GM19240 (cell line): ENCODE data around the gene PADI2.

Experiments used
- DNase-seq: peaks from one replicate; pipeline ENCODE4 v3.0.0; 2011; ENCODE audit warnings: low spot score; ENCODE audit not compliant: insufficient read length

PADI2 gene

GRCh38 chr1:17059391-17060305 lies 59.6 kb downstream of the PADI2 start:
- DNase-seq: peak; percentile 30

DNA sequence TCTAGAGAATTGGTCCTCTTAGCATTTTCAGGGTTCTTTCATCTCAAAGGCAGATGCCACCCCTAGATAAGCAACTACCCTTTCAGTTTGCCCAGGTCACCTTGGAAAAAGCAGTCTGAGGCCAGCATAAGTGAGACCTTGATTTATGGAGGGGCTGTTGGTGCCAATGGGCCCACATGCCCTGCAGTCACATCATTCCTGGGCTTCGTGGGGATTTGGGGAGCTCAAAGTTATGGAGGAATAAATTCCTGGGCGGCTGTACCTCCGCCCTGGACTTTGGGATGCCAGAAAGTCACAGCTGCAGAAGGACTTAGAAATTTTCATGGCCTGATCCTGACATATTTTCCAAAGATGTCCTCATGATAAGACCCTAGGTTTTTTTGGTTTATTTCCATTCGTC lies 62.7 kb downstream of the PADI2 start:
- no peak for DNase-seq

- DNase-seq: no peak
Measured at GRCh38 chr1:17055801-17056200, 63.5 kb downstream of the PADI2 start.

- peak; percentile 92 for DNase-seq
Measured at GRCh38 chr1:17053685-17054410, 65.4 kb downstream of the PADI2 start, which contains the start of gene SDHB. SDHB (minus strand) TSS chr1:17054032; CDS start chr1:17054019, 13 bp downstream.

GRCh38 chr1:17053086-17053684 lies 66.1 kb downstream of the PADI2 start:
- DNase-seq: no peak

DNA sequence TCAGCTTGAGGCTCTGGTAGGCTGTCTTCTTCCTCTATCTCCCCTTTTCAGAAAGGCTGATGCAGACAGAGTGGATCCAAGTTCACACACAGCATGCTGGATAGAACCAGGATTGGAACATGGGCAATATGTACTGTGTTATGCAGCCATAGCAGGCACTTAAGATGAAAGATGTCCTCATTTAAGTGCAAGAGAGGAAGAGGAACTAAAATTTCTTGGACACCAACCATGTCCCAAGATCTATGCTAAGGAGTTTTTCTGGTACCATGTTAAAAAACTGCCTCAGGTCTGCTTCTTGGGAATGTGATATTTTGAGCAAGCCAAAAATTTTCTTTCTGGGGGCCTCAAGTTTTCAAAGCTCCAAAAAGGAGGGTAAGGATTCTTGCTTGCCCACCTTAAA lies 66.6 kb downstream of the PADI2 start:
- DNase-seq: no peak

DNA sequence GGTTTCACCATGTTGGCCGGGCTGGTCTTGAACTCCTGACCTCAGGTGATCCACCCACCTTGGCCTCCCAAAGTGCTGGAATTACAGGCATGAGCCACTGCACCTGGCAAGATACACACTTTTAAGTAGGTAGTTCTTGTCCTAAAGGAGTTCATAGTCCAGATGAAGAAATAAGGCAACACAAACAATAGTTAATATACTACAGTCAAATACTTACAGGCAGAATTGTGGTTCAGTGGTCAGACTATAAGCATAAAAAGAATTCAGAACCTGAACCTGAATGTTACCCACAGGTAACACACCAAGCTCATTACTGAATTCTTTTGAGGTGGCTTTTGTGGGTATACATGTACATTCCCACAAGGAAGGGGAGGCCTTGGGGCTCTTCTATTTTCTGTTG lies 67.2 kb downstream of the PADI2 start:
- no peak for DNase-seq

DNA sequence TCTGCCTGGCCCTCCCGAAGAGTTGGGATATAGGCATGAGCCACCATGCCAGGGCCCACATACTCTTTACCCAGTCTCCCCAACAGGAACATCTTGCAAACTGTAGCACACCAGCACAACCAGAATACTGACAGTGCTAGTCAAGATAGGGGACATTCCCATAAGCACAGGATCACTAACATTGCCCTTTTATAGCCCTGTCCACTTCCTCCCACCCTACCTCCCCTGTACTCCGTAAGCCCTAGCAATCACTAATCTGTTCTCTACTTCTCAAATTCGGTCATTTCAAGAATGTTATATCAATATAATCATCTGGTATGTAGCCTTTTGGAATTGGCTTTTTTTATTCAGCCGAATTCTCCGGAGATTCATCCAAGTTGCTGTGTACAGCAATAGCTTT lies 71.3 kb downstream of the PADI2 start:
- DNase-seq: no peak

DNA sequence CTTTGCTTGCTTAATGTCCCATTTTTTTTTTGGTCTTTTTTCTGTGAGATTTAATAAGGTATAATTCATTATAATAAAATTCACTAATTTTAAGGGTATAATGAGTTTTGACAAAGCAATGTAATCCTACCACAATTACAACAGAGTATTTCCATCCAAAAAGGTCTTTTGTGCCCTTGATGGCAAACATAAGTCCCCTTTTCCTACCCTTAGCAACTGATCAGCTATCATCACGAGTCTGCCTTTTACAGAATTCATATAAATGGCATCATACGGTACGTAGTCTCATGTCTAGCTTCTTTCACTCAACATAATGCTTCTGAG lies 73.0 kb downstream of the PADI2 start:
- DNase-seq: no peak

DNA sequence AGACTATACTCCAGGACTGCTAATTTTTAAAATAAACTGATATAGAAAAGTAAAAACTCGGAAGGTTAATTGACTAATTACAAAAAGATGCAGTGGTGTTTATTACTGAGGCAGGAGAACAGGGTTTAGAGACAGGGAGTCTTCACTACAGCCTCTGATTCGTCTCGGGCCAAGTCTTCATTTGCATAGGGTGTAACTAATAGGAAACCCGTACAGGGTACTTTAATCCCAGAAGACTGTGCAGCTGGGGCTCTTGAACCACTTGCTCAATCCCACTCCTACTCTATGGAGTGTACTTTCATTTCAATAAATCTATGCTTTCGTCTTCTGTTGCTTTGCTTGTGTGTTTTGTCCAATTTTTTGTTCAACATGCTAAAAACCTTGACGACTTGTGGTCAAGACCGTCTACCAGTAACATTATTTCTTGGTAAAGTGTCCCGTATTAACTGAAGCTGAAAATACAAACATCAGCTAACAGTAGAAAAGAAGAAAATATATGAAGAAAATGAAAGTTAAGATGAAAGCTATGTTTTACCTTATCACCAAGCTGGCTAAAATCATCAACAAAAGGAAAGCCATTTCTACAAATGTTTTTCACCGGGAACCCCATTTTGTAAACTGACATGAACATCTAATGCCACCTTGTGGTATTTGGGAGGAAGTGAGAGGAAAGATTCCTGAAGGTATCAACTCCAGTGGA lies 73.5 kb downstream of the PADI2 start:
- no peak for DNase-seq

DNA sequence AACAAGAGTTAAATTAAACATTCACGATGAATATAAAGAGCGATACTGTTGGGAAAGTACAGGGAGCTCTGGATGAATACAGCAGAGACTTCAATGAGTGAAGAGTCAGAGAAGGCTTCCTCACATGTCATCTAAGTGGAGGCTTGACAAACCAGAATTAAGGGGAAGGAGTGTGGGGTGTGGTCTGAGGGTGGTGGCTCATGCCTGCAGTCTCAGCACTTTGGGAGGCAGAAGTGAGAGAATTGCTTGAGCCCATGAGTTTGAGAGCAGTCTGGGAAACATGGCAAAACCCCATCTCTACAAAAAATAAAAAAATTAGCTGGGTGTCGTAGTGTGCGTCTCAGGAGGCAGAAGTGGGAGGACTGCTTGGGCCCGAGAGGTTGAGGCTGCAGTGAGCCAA lies 74.1 kb downstream of the PADI2 start:
- no peak for DNase-seq

GRCh38 chr1:17043676-17044075 lies 75.6 kb downstream of the PADI2 start:
- DNase-seq: no peak

DNA sequence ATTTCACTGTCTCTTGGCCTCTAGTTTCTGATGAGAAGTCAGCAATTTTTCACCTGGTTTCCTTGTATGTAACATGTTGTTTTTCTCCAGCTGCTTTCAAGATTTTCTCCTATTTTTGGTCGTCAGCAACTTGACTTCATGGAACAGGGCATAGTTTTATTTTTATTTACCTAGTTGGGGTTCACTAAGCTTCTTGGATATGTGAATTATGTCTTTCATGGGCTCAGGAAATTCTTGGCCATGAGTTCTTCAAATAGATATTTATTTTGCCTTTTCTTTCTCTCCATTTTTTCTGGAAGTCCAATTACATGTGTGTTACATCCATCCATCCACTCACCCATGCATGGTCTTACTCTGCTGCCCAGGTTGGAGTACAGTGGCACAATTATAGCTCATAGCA lies 79.1 kb downstream of the PADI2 start:
- no peak for DNase-seq

DNA sequence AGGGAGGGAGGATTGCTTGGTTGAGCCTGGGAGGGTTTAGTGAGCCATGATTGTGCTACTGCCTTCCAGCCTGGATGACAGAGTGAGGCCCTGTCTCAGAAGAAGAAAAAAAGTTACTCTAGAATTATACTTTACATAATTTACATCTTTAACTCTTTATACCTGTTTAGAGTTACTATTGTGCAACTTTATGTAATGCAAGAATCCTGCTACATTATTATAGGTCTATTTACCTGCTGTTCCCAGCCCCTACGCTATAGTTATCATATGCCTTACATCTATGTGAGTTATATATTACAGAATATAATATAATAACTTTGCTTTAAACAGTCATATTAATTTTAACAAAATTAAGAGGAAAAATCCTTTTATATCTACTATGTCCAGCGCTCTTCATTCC lies 79.7 kb downstream of the PADI2 start:
- no peak for DNase-seq

GRCh38 chr1:17033481-17033880 lies 85.8 kb downstream of the PADI2 start:
- DNase-seq: no peak

- DNase-seq: no peak
Measured at GRCh38 chr1:17032741-17033140, 86.5 kb downstream of the PADI2 start.

DNA sequence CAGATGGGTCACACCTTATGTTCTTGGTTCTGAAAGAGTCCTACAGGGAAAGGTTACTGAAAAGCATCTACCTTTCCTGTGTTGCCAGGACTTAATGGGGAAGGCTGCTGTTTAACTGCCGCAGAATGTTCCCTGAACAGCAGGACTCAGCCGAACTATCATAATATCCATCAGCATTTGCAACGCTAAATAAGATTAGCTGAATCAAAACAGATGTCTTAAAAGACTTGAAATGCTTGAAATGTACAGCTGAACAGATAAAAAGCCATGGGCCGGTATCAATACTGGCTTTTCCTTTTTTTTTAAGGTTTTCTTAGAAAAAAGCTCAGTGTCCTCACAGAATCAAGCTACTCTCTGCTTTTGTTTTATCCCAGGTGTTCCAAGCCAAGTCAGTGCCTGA lies 87.8 kb downstream of the PADI2 start:
- no peak for DNase-seq

DNA sequence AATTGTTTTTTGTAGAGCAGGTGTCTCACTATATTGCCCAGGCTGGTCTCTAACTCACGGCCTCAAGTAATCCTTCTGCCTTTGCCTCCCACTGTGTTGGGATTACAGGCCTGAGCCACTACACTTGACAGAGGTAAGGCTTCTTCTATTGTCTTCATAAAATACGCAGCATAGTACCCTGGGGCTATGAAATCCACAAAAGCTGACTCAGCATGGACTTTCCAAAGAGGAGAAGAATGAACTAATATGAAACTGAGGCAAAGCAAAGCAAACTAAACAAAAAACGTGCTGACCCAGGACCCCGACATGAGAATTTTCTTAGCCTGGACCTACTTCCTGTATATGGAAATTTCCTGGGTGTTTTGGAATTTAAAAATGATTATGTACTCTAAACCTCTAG lies 89.0 kb downstream of the PADI2 start:
- DNase-seq: no peak

GRCh38 chr1:17028662-17029188 lies 90.5 kb downstream of the PADI2 start:
- no peak for DNase-seq

DNA sequence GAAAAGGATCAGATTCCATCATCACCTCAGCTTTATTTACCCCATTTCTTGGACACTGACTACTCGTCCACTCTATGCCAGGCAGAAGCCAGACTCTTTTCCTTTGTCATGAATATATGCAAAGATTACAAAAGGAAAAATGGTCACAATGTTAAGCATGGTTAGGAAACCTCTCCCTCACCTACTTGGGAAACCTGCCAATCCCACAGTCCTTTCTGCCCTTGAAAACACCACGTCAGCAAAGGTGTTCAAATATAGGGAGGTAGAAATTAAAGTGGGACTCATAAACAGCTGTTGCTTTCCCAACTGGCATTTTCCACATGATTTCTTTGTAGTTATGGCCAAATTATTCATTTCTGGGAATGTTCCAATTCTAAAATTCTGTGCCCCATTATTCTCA lies 91.4 kb downstream of the PADI2 start:
- no peak for DNase-seq

DNA sequence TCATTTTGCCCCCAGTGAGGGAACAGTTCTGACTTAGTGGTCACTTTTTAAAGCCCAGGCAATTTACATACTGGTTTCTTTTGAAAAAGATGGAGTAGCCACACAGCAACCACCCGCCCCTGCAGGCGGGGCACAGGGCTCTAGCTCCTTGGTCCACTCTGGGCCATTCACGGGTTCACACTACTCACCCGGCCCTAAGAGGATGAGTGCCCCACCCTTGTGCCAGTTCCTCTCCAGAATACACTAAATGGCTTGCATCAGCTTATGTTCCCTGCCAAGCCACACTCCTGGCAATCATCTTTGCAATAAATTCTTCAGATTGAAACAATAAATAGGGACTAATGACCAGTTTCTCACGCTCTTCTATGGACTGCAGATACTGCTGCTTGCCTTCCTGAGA lies 91.8 kb downstream of the PADI2 start:
- no peak for DNase-seq

- no peak for DNase-seq
Measured at GRCh38 chr1:17024721-17025120, 94.5 kb downstream of the PADI2 start.
